22Rv1 (cell line): ENCODE data around the gene ASPM.

ENCODE experiments used
- CTCF ChIP-seq: fragments of 450-650 bp; IDR thresholded peaks from 2 replicates; pipeline ENCODE4 v1.5.1; 2017; ENCODE audit warnings: mild to moderate bottlenecking
- ZFX ChIP-seq: fragments of 450-650 bp; IDR thresholded peaks from 2 replicates; pipeline ENCODE4 v1.6.1; 2017; ENCODE audit warnings: antibody characterized with exemption, borderline replicate concordance

DNA sequence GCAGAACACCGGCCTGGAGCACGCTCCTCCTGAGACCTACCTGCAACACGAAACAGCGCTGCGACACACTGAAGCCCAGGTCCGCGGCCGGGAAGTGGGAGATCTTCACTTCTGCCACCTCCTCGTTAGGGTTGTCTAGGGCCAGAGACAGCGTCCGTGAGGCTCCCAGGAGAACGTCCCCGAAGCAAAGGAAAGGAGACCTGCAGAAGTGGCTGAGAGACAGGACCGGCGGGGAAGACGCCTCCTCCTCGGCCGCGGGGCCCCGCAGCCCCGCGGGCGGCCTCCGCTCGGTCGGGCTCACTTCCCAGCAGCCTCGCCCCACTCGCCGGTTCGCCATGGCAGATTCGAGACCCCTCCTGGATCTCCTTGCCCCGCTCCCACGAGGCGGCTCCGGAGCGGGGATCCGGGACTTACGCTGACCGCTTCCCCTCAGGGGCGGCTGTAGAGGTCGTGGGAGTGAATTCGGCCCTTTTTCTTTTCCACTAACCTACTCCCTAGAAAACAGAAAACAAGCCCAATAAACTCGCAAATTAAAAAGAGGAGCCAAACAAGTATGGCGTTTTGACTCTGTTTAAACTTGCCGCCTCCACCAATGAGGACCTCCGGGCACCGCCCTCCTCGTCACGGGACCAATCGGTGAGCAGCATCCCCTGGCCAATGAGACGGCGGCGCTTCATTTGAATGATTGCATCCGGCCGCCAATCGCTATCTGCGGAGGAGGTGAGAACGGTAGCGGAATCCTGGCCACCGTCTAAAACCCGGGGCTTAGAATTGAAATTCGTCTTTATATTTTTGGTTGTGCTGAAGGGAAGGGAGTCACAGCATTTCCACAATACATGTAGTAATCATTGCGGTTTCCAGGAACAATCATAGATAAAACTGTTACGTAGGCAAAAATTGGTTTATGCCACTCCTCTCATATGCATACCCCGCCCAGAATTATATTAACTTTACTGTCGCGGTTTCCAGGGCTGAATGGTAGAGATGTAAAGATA, at the start of gene ASPM:
- no peak for TF ChIP-seq CTCF
- no peak for TF ChIP-seq ZFX
